HEK293T (cell line): ENCODE data around the gene FIGLA.
"Not testable (repeated sequence)": the region's sequence is repeated elsewhere in the genome, so short reads cannot be mapped to it uniquely, and the experiment has no call there.

Experiments
- CTCF ChIA-PET: fragments of 350-600 bp; formaldehyde crosslinking; extraction: SDS; loops from one replicate; lab custom pipeline; 2021; ENCODE audit warnings: antibody characterized with exemption, inconsistent platforms; lab: Yijun Ruan, JAX
- POLR2A ChIA-PET: fragments of 350-600 bp; formaldehyde crosslinking; extraction: SDS; loops from one replicate; lab custom pipeline; 2020; ENCODE audit warnings: antibody characterized with exemption, inconsistent platforms; lab: Yijun Ruan, JAX
- DNase-seq: peaks from one replicate; pipeline ENCODE4 v3.0.0; 2012; ENCODE audit warnings: mixed read lengths; ENCODE audit errors: extremely low spot score
- ARNT ChIP-seq: fragments of 450-650 bp; IDR thresholded peaks from 2 replicates; pipeline ENCODE4 v1.6.1; 2017; ENCODE audit warnings: mild to moderate bottlenecking
- BHLHE40 ChIP-seq: fragments of 450-650 bp; IDR thresholded peaks from 2 replicates; pipeline ENCODE4 v1.6.1; 2016; ENCODE audit warnings: mild to moderate bottlenecking, moderate library complexity, borderline replicate concordance
- CTBP1 ChIP-seq: fragments of 450-650 bp; IDR thresholded peaks from 2 replicates; pipeline ENCODE4 v1.6.1; 2016; ENCODE audit warnings: borderline replicate concordance
- ELF4 ChIP-seq: fragments of 450-650 bp; IDR thresholded peaks from 2 replicates; pipeline ENCODE4 v1.6.1; 2017; ENCODE audit warnings: antibody characterized with exemption
- FOXA1 ChIP-seq: fragments of 450-650 bp; IDR thresholded peaks from 2 replicates; pipeline ENCODE4 v1.6.1; 2016; ENCODE audit warnings: mild to moderate bottlenecking
- FOXK2 ChIP-seq: fragments of 450-650 bp; IDR thresholded peaks from 2 replicates; pipeline ENCODE4 v1.6.1; 2016; ENCODE audit warnings: mild to moderate bottlenecking
- FOXM1 ChIP-seq: fragments of 450-650 bp; IDR thresholded peaks from 2 replicates; pipeline ENCODE4 v1.6.1; 2017; ENCODE audit warnings: mild to moderate bottlenecking, borderline replicate concordance
- HDGF ChIP-seq: fragments of 450-650 bp; IDR thresholded peaks from 2 replicates; pipeline ENCODE4 v1.6.1; 2017; ENCODE audit warnings: antibody characterized with exemption, borderline replicate concordance
- L3MBTL2 ChIP-seq: fragments of 450-650 bp; conservative IDR thresholded peaks from 2 replicates; pipeline ENCODE4 v1.6.1; 2016; ENCODE audit warnings: mild to moderate bottlenecking
- LEF1 ChIP-seq: fragments of 450-650 bp; IDR thresholded peaks from 2 replicates; pipeline ENCODE4 v1.6.1; 2017; ENCODE audit warnings: mild to moderate bottlenecking, borderline replicate concordance
- NFRKB ChIP-seq: fragments of 450-650 bp; IDR thresholded peaks from 2 replicates; pipeline ENCODE4 v1.6.1; 2016; ENCODE audit warnings: mild to moderate bottlenecking, moderate library complexity
- PKNOX1 ChIP-seq: fragments of 450-650 bp; IDR thresholded peaks from 2 replicates; pipeline ENCODE4 v1.6.1; 2016
- SP1 ChIP-seq: fragments of 450-650 bp; IDR thresholded peaks from 2 replicates; pipeline ENCODE4 v1.6.1; 2017
- SUZ12 ChIP-seq: fragments of 450-650 bp; IDR thresholded peaks from 2 replicates; pipeline ENCODE4 v1.6.1; 2016; ENCODE audit warnings: mild to moderate bottlenecking
- TARDBP ChIP-seq: fragments of 450-650 bp; IDR thresholded peaks from 2 replicates; pipeline ENCODE4 v1.6.1; 2016
- ZNF384 ChIP-seq: fragments of 450-650 bp; IDR thresholded peaks from 2 replicates; pipeline ENCODE4 v1.6.1; 2016

Gene FIGLA

GRCh38 chr2:70744397-70744796, 46.0 kb downstream of the FIGLA start:
- no peak for DNase-seq
- POLR2A ChIA-PET: no interaction called here
- CTCF ChIA-PET: no interaction called here
- TF ChIP-seq PKNOX1: no peak
- no peak for TF ChIP-seq TARDBP
- TF ChIP-seq SUZ12: no peak
- no peak for TF ChIP-seq L3MBTL2
- no peak for TF ChIP-seq FOXA1

GRCh38 chr2:70743677-70744076, 46.8 kb downstream of the FIGLA start:
- no peak for DNase-seq
- CTCF ChIA-PET: no interaction called here
- no peak for TF ChIP-seq HDGF
- TF ChIP-seq ARNT: no peak
- no peak for TF ChIP-seq FOXM1
- no peak for TF ChIP-seq LEF1
- TF ChIP-seq ELF4: no peak
- TF ChIP-seq SUZ12: no peak
- TF ChIP-seq PKNOX1: no peak
- no peak for TF ChIP-seq BHLHE40
- no peak for TF ChIP-seq FOXK2
- TF ChIP-seq SP1: no peak
- TF ChIP-seq CTBP1: no peak
- no peak for TF ChIP-seq L3MBTL2
- no peak for TF ChIP-seq FOXA1
- TF ChIP-seq NFRKB: no peak
- no peak for TF ChIP-seq ZNF384
- TF ChIP-seq TARDBP: no peak
- POLR2A ChIA-PET: no interaction called here

GRCh38 chr2:70743068-70743467, 47.4 kb downstream of the FIGLA start:
- CTCF ChIA-PET: no interaction called here

GRCh38 chr2:70739492-70739891, 51.0 kb downstream of the FIGLA start:
- CTCF ChIA-PET, DNase-seq, POLR2A ChIA-PET: not testable (repeated sequence)

More at GRCh38 chr2:70743068-70743467, 47.4 kb downstream of the FIGLA start:
- no peak for TF ChIP-seq ZNF384
- TF ChIP-seq FOXK2: no peak
- no peak for TF ChIP-seq L3MBTL2
- TF ChIP-seq HDGF: no peak
- TF ChIP-seq SUZ12: no peak
- TF ChIP-seq ELF4: no peak
- TF ChIP-seq BHLHE40: no peak
- TF ChIP-seq LEF1: no peak
- no peak for TF ChIP-seq CTBP1
- no peak for TF ChIP-seq FOXA1
- TF ChIP-seq ARNT: no peak
- TF ChIP-seq PKNOX1: no peak
- no peak for TF ChIP-seq SP1
- TF ChIP-seq FOXM1: no peak
- TF ChIP-seq NFRKB: no peak
- TF ChIP-seq TARDBP: no peak
- no peak for DNase-seq
- POLR2A ChIA-PET: no interaction called here

GRCh38 chr2:70738159-70738558, 52.3 kb downstream of the FIGLA start:
- ChIA-PET CTCF (interaction anchor here (0.6 kb wide), 1 partner anchor 209 kb away, joined by 3 read pairs; no protein-coding TSS in a partner anchor), POLR2A (no interaction called here)
- TF ChIP-seq SUZ12 (no peak), FOXK2 (no peak)
- no peak for DNase-seq

- ChIA-PET CTCF (no interaction called here), POLR2A (no interaction called here)
- no peak for DNase-seq
- no peak for TF ChIP-seq BHLHE40
- no peak for TF ChIP-seq SP1
- TF ChIP-seq ZNF384: no peak
- no peak for TF ChIP-seq FOXM1
- TF ChIP-seq FOXK2: no peak
- TF ChIP-seq CTBP1: no peak
- no peak for TF ChIP-seq FOXA1
- TF ChIP-seq NFRKB: no peak
- TF ChIP-seq SUZ12: no peak
- TF ChIP-seq ARNT: no peak
- no peak for TF ChIP-seq LEF1
- no peak for TF ChIP-seq PKNOX1
These were observed 55.4 kb downstream of the FIGLA start for GRCh38 chr2:70735071-70735470.
